Amniotic stem cell (primary cell): ENCODE measurements around the gene VTI1B.
A peak's percentile ranks its signal among the peaks of the same experiment; 100 is the strongest.
"Not testable (repeated sequence)": the region's sequence is repeated elsewhere in the genome, so short reads cannot be mapped to it uniquely, and the experiment has no call there.

ENCODE experiments used
- DNase-seq: peaks from one replicate; lab custom pipeline; 2025; lab: John Stamatoyannopoulos, UW

VTI1B gene

DNA sequence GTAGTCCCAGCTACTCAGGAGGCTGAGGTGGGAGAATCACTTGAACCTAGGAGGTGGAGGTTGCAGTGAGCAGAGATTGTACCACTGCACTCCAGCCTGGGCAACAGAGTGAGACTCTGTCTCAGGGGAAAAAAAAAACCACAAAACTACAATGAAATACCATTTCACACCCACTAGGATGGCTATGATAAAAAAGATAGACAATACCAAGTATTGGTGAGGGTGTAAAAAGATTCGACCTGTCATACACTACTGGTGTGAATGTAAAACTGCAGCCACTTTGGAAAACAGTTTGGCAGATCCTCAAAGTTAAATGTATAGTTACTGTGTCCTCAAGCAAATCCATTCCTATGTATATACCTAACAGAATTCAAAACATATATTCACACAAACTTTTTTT is 48.3 kb downstream of the VTI1B start:
- DNase-seq = not testable (repeated sequence)

DNA sequence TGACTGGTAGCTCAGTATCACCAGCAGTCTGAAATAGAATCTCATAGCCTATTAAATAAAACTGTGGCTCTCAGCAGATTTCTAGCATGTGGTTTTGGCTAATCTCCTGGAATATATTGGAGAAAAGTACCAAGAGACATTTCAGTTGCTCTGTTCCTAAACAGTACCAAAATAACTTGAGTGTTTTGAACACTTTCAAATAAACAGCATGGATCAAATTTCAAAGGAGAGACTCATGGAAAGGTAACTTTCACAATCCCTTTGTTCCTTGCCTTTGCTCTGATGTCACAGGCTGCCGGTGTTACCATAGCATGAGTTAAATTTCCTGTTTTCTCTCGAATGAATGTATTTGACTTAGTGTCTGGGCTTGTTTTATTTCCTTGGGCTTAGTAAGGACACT is 51.3 kb downstream of the VTI1B start:
- no peak for DNase-seq

DNA sequence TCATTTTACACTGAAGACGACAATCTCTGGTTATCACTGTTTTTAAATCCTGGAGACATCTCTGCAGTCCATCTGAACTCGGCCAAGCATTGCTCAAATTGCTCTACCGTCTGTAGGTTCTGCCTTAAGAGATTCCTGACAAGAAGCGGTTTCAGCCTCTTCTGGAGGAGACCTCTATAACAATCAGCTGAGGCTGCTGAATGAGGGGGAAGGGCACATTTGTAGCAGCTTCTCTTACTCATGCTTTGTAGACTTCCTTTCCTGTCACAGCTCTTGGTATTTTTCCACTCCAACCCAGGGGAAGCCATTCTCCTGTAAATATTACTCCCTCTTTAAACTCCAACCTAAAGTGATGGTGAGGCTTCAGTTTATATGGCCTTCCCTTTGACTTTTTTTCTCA is 51.8 kb downstream of the VTI1B start:
- DNase-seq = peak; percentile 30

DNA sequence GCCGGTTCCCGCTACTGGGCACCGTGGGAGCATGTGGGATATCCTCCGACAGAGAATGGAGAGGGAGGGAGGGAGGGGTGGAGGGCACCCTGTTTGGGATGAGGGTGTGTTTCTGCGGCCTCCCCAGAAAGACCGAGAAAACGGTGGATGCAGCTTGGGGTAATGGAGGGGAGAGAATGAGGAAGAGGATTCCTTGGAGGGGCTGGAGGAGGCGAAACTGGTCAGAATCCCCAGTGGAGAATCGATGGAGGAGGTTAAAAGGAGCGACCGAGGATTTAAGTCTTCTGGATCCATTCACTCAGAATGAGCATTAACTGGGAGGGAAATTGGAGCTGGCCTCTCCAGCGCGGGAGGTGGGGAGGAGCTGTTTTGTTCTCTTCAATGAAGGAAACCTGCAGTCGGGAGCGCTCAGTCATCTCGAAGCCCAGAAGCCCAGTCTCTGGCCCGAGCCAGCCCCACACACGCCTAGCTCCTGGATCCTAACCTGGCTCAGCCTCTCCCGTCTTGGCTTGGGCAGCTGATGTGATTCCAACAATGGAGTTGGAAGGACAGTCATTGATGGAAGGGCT is 54.1 kb downstream of the VTI1B start:
- no peak for DNase-seq

DNA sequence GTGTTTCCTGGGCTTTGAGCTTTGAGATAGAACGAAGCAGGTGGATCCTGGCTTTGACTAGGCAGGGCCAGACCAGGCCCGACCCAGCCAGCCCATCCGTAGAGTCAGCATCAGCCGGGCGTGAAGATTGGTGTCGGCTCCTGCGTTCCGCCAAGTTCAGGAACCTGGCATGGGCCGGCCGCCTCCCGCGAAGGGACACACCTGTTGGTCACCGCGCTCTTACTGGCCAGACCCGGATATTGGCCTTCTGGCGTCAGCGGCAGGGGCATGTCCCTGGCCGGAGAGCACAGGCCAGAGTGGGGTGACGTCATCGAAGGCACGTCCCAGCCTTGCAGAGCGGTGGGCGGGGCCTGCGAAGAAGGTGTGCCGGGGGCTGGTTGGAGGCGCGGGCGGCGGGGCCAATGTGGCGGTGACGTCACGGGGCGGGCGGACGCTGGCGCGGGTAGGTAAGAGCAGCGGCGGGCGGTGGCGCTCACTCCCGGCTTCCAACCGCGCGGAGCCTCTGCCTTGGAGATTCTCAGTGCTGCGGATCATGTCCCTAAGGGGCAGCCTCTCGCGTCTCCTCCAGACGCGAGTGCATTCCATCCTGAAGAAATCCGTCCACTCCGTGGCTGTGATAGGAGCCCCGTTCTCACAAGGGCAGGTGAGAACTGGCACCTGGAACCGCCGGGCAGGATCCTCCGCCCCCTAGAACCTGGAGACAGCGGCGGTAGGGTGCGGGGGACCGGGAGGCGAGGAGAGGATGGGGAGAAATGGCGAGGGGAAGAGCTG is 54.8 kb downstream of the VTI1B start, which contains the start of gene ARG2:
Gene ARG2, plus strand, starts transcription at position 475 of the 771 bp plus-strand sequence. Its CDS starts 58 bp downstream, at position 533.
- peak; percentile 86 for DNase-seq

DNA sequence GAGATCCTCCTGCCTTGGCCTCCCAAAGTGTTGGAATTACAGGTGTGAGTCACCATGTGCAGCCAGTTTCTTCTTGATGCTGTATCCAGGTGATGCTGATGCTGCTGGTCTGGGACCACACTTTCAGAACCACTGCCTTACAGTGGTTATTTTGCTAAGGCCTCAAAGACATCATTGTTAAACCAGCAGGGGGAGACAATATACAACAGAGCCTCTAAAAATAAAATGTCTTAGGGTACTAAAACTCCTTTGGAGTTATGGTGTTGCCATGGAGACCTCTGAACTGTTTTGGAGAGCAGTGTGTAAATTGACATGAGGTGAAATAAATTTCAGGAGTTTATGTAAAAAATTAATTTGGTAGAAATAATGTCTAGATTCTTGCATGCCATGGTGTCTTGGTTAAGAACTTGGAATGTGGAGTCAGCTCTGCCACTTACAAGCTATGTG is 55.8 kb downstream of the VTI1B start:
- peak; percentile 55 for DNase-seq

DNA sequence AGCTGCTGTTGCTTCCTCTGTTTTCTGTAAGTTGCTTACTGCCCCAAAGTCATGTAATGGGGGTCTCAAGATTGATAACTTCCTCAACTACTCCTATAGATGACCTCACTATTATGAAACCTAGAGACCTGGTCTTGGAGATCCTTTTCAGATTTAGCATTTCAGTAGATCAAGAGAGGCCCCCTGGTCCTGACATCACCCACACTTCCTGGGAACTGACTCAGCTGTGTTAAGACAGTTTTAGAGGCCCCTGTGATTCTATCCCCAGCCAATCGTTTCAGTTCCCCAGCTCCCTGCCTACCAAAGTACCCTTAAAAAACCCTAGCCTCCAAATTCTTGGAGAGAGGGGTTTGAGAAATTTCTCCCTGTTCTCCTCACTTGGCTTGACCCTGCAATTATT is 63.9 kb downstream of the VTI1B start:
- DNase-seq = no peak

DNA sequence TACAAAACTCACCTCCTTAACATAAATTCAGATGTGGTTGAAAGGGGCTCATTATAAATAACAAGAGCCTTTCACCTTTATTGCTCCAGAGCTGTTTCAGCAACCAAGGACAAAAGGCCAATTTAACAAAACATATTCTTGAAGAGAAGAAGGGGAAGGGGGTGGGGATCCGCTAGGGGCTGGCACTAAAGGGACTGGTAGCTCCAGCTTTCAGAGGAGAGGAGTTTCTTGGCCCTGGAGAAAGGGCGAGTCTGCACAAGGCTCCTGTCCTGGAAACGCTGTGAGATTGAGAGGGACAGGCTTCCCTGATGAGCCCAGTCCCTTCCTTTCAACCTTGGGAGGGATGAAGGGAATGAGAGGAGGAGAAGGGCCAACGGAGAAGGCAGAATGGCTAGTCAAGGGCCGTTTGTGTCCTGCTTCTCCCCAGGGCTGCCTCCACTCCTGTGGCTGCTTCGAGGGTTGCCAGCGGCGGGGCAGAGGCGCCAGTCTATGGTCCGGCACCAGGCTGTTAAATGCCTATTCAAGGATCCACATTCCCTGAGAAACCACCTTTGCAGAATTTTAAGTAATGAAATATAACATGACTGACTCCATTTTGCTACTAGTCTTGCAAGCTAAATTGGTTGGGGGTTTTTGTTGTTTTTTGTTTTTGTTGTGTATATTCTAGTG is 64.7 kb downstream of the VTI1B start:
- DNase-seq = no peak

DNA sequence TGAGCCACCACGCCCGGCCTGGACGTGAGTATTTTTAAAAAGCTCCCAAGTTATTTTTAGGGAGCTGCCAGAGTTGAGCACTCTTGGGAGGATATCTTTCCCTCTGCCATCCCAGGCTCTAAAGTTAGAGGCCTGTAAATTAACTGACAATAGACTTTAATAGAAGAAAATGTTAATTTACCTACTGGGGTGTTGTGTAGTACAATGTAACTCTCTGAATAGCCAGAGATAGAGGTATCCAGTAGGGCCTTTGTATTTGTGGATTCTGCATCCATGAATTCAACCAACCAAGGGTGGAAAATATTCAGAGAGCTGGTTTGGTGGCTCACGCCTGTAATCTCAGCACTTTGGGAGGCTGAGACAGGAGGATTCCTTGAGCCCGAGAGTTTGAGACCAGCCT is 66.8 kb downstream of the VTI1B start:
- DNase-seq = no peak

DNA sequence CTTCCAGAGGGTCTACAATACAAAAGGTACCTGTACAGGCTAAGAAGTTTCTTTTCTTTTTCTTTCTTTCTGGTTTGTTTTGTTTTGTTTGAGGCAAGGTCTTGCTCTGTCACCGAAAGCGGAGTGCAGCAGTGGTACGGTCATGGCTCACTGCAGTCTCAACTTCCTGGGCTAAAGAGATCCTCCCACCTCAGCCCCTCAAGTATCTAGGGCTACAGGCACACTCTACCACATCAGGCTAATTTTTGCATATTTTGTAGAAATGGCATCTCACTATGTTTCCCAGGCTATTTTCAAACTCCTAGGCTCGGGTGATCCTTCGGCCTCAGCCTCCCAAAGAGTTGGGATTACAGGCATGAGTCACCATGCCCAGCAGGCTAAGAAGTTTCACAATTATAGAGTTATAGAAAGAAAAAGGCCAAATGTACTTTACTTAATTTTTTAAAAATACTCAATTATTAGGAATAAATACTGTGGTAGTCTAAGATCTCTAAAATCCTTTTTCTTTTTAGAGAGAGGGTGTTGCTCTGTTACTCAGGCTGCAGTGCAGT is 71.4 kb downstream of the VTI1B start:
- DNase-seq = no peak

DNA sequence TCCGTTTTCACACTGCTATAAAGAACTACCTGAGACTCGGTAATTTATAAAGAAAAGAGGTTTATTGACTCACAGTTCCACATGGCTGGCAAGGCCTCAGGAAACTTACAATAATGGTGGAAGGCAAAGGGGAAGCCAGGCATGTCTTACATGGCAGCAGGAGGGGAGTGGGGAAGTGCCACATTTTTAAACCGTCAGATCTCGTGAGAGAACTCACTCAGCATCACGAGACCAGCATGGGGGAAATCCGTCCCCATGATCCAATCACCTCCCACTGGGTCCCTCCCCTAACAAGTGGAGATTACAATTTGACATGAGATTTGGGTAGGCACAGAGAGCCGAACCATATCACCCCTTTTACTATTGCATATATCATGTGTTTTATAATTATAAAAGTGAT is 72.4 kb downstream of the VTI1B start:
- DNase-seq = no peak

DNA sequence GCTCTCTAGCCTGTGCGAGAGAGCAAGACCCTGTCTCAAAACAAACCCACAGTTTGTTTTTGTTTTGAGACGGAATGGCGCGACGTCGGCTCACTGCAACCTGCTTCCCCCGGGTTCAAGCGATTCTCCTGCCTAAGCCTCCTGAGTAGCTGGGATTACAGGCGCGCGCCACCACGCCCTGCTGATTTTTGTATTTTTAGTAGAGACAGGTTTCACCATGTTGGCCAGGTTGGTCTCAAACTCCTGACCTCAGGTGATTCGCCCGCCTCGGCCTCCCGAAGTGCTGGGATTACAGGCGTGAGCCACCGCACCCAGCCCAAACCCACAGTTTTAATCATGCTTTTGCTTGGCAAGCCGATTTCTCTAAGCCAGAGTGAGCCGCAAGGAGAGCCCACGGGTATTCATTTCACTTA is 73.9 kb downstream of the VTI1B start:
- DNase-seq = not testable (repeated sequence)

DNA sequence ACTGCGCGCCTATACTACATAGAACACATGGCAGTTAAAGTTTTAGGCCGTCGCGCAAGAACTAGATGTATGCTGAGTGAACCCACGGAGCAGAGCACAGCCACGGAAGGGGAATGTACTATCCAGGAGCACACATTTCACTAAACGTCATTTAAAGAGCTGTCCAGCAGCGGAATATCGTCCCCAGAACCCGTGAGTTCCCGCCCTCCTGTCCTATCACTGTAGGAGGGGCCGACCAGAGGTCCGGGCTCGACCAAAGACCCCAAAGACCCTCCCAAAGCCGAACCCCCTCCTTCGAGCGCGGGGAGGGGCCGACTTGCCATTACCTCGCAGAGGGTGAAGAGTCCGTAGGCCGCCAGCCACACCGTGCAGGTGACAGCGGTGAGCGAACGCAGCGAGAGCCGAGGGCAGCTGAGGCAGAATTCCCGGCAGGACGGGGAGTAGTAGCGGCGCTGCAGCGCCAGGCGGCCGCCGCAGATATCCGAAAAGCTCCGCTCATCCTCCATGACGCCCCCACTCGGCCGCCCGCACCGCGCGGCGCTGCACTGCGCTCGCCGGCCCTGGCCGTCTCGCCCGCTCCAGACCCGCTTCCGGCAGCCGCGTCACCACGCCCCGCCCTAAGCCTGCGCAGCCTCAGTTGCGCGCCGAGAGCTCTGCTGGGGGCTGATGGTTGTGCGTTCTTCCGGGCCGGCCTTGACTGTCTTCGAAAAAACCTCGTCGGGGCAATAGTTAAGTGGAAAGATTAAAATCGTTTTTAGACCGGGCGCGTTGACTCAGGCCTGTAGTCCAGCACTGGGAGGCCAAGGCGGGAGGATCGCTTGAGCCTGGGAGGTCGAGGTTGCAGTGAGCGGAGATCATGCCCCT is 74.5 kb downstream of the VTI1B start, which contains the start of gene PIGH:
Gene PIGH, minus strand, starts transcription at position 571 of the 864 bp plus-strand sequence. Its CDS starts 65 bp downstream, at position 506.
- DNase-seq = peak; percentile 45
